DOHH2 (cell line): Measurements from ENCODE around the gene SIVA1.

Source experiments
- EZH2phosphoT487 ChIP-seq: fragments of 200-600 bp; sonication (generic); IDR thresholded peaks from 2 replicates; pipeline ENCODE4 v1.6.1; 2017; ENCODE audit warnings: borderline replicate concordance, mild to moderate bottlenecking, antibody characterized with exemption, low read length, moderate library complexity, mixed read lengths
- TF ChIP-seq, protein P1 (sequence below): fragments of 200-600 bp; sonication (generic); IDR thresholded peaks from one replicate; pipeline ENCODE4 v1.5.1; 2014; ENCODE audit warnings: antibody characterized with exemption, mild to moderate bottlenecking, low read depth, low read length; ENCODE audit not compliant: poor library complexity, severe bottlenecking

DNA sequence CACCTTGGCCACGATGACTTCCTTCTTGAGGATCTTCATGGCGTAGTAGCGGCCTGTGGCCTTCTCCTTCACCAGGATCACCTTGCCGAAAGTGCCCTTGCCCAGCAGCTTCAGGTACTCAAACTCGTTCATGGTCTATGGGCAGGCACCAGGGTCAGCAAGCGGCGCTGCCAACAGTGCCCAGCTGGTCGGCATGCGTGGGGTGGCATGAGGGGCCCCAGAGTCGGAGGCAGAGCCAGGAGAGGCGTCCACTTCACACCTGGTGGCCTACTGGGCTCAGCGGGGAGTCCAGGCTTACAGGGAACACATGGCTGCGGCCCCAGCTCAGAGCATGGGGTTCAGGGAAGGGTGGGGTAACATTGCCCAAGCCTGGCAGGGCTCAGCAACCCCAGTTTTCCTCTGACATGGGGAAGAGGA lies 22.1 kb downstream of the SIVA1 start:
- TF ChIP-seq, protein P1, sequence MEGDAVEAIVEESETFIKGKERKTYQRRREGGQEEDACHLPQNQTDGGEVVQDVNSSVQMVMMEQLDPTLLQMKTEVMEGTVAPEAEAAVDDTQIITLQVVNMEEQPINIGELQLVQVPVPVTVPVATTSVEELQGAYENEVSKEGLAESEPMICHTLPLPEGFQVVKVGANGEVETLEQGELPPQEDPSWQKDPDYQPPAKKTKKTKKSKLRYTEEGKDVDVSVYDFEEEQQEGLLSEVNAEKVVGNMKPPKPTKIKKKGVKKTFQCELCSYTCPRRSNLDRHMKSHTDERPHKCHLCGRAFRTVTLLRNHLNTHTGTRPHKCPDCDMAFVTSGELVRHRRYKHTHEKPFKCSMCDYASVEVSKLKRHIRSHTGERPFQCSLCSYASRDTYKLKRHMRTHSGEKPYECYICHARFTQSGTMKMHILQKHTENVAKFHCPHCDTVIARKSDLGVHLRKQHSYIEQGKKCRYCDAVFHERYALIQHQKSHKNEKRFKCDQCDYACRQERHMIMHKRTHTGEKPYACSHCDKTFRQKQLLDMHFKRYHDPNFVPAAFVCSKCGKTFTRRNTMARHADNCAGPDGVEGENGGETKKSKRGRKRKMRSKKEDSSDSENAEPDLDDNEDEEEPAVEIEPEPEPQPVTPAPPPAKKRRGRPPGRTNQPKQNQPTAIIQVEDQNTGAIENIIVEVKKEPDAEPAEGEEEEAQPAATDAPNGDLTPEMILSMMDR, result no peak
- TF ChIP-seq EZH2phosphoT487, result no peak
